GM23338 (cell line): Measurements from ENCODE around the gene JAKMIP1. TPM values are rescaled to one million over a fixed set of nuclear protein-coding genes. Genes with fewer than 3 reads are reported as not detected.

Experiments
- ATAC-seq: fragments of 200-7000 bp; cut with Tn5 transposase; 3 replicates; pipeline ENCODE4 v1.9.1; 2020
- DNase-seq: peaks from one replicate; pipeline ENCODE4 v3.0.0-alpha.2; 2015; ENCODE audit warnings: low spot score
- H2AFZ ChIP-seq: fragments of 200-600 bp; sonication (generic); 2 replicates; pipeline ENCODE4 v1.8.0; 2016; ENCODE audit warnings: antibody characterized with exemption, mild to moderate bottlenecking, moderate library complexity
- H3F3A ChIP-seq: fragments of 200-600 bp; sonication (generic); replicated peaks from 2 replicates; pipeline ENCODE4 v1.8.0; 2017; ENCODE audit warnings: antibody characterized with exemption, mixed run types, low read depth
- H3K27ac ChIP-seq: fragments of 200-600 bp; sonication (generic); 2 replicates; pipeline ENCODE4 v1.6.1; 2016; ENCODE audit warnings: low read depth
- H3K27me3 ChIP-seq: fragments of 200-600 bp; sonication (generic); 2 replicates; pipeline ENCODE4 v1.8.0; 2016; ENCODE audit warnings: mild to moderate bottlenecking, mixed run types, moderate library complexity; ENCODE audit not compliant: insufficient read depth
- H3K36me3 ChIP-seq: fragments of 200-600 bp; sonication (generic); 2 replicates; pipeline ENCODE4 v1.8.0; 2016; ENCODE audit warnings: mild to moderate bottlenecking; ENCODE audit not compliant: insufficient read depth
- H3K4me1 ChIP-seq: fragments of 200-600 bp; sonication (generic); 2 replicates; pipeline ENCODE4 v1.8.0; 2016; ENCODE audit warnings: mild to moderate bottlenecking, moderate library complexity; ENCODE audit not compliant: insufficient read depth
- H3K4me2 ChIP-seq: fragments of 200-600 bp; sonication (generic); 2 replicates; pipeline ENCODE4 v1.7.1; 2017; ENCODE audit warnings: mixed run types
- H3K4me3 ChIP-seq: fragments of 200-600 bp; sonication (generic); 2 replicates; pipeline ENCODE4 v1.6.1; 2016; ENCODE audit warnings: mixed run types
- H3K79me2 ChIP-seq: fragments of 200-600 bp; sonication (generic); replicated peaks from 2 replicates; pipeline ENCODE4 v1.8.0; 2017; ENCODE audit warnings: mild to moderate bottlenecking; ENCODE audit not compliant: insufficient read depth
- H3K9me2 ChIP-seq: fragments of 200-600 bp; sonication (generic); 2 replicates; pipeline ENCODE4 v1.8.0; 2017; ENCODE audit not compliant: insufficient read depth
- H4K20me1 ChIP-seq: fragments of 200-600 bp; sonication (generic); replicated peaks from 2 replicates; pipeline ENCODE4 v1.8.0; 2017; ENCODE audit warnings: mild to moderate bottlenecking; ENCODE audit not compliant: insufficient read depth
- H3K27ac Mint-ChIP-seq: 2 replicates; pipeline ENCODE4 v1.8.0; 2020; ENCODE audit warnings: inconsistent platforms, mild to moderate bottlenecking, moderate library complexity, mixed read lengths
- H3K27me3 Mint-ChIP-seq: 3 replicates; pipeline ENCODE4 v1.8.0; 2022; ENCODE audit warnings: low read depth, mild to moderate bottlenecking, moderate library complexity, mixed read lengths, inconsistent platforms; ENCODE audit not compliant: insufficient read depth, poor library complexity
- H3K36me3 Mint-ChIP-seq: 3 replicates; pipeline ENCODE4 v1.8.0; 2021; ENCODE audit warnings: low read depth, mild to moderate bottlenecking, inconsistent platforms, moderate library complexity, mixed read lengths
- H3K4me1 Mint-ChIP-seq: 3 replicates; pipeline ENCODE4 v1.8.0; 2020; ENCODE audit warnings: mild to moderate bottlenecking, inconsistent platforms, mixed read lengths
- H3K4me3 Mint-ChIP-seq: 3 replicates; pipeline ENCODE4 v1.8.0; 2021; ENCODE audit warnings: moderate library complexity, mild to moderate bottlenecking, inconsistent platforms, mixed read lengths
- H3K9me3 Mint-ChIP-seq: 3 replicates; pipeline ENCODE4 v1.8.0; 2020; ENCODE audit warnings: moderate library complexity, mild to moderate bottlenecking, inconsistent platforms, mixed read lengths
- ETS1 ChIP-seq: IDR thresholded peaks from 2 replicates; pipeline ENCODE4 v1.6.1; 2016; ENCODE audit warnings: antibody characterized with exemption
- EZH2 ChIP-seq: fragments of 200-600 bp; sonication (generic); IDR thresholded peaks from one replicate; pipeline ENCODE4 v1.8.0; 2017; ENCODE audit warnings: antibody characterized with exemption, mild to moderate bottlenecking, low read depth; ENCODE audit not compliant: unreplicated experiment
- EZH2phosphoT487 ChIP-seq: fragments of 200-600 bp; sonication (generic); IDR thresholded peaks from one replicate; pipeline ENCODE4 v1.8.1; 2018; ENCODE audit warnings: antibody characterized with exemption; ENCODE audit not compliant: unreplicated experiment
- JUNB ChIP-seq: IDR thresholded peaks from one replicate; pipeline ENCODE4 v1.6.1; 2016; ENCODE audit warnings: antibody characterized with exemption; ENCODE audit not compliant: unreplicated experiment
- NANOG ChIP-seq: IDR thresholded peaks from 2 replicates; pipeline ENCODE4 v1.6.1; 2016; ENCODE audit warnings: antibody characterized with exemption, borderline replicate concordance
- POLR2AphosphoS5 ChIP-seq: IDR thresholded peaks from 2 replicates; pipeline ENCODE4 v1.6.1; 2016; ENCODE audit warnings: antibody characterized with exemption, low read depth
- REST ChIP-seq: IDR thresholded peaks from one replicate; pipeline ENCODE4 v1.6.1; 2018; ENCODE audit warnings: antibody characterized with exemption; ENCODE audit not compliant: unreplicated experiment
- STAT1 ChIP-seq: IDR thresholded peaks from one replicate; pipeline ENCODE4 v1.6.1; 2016; ENCODE audit warnings: antibody characterized with exemption; ENCODE audit not compliant: unreplicated experiment
- ZNF331 ChIP-seq: fragments of 250-450 bp; sonication (Bioruptor Pico); IDR thresholded peaks from 2 replicates; pipeline ENCODE4 v1.5.0; 2020; ENCODE audit warnings: low read depth, mild to moderate bottlenecking, moderate library complexity
- ZNF462 ChIP-seq: fragments of 250-450 bp; sonication (Bioruptor Pico); IDR thresholded peaks from 2 replicates; pipeline ENCODE4 v1.5.0; 2020; ENCODE audit warnings: mild to moderate bottlenecking, moderate library complexity
- polyA plus RNA-seq: library from polyadenylated mRNA; unstranded; fragments of >200 nt; fragmentation: Nextera tagmentation; extraction: Ambion mirVana; gene quantifications from 2 replicates; pipeline ENCODE4 v1.2.1, GENCODE V29; 2016
- total RNA-seq: library from RNA; depleted of rRNA; stranded (reverse); fragments of >200 nt; shearing (Covaris generic); gene quantifications from 2 replicates; pipeline ENCODE4 v1.2.3, GENCODE V29; 2014

Gene JAKMIP1
- total and polyA plus RNA-seq, 2 experiments from 2014 or later: 4.6 to 5.1 TPM

- H3K79me2 ChIP-seq: no peaks in the 10 kb centered on the region
- no peaks in the 10 kb centered on the region for H3K9me3 Mint-ChIP-seq
- H3K27ac ChIP-seq: no peak overlapping the region
- no peaks in the 10 kb centered on the region for H3K27me3 ChIP-seq
- H3K9me2 ChIP-seq: no peaks in the 10 kb centered on the region
- H2AFZ ChIP-seq: no peak overlapping the region
- H3K4me3 ChIP-seq: no peak overlapping the region
- ATAC-seq (peak; percentile 65), DNase-seq (peak; percentile 63)
- no peak overlapping the region for H3K4me2 ChIP-seq
- no peaks in the 10 kb centered on the region; the same call in 1 of the 2 replicates for H4K20me1 ChIP-seq
- TF ChIP-seq ZNF331 (CRISPR knock-in tag) (no peak), STAT1 (no peak), ZNF462 (CRISPR knock-in tag) (0 out of 2 replicates have a peak, but pooled peaks have one; percentile 12)
- no peak overlapping the region for H3K4me3 Mint-ChIP-seq
- H3F3A ChIP-seq: no peaks in the 10 kb centered on the region
- no peaks in the 10 kb centered on the region for H3K36me3 Mint-ChIP-seq
- H3K27me3 Mint-ChIP-seq: peaks cover 12% of the 10 kb centered on the region
- H3K4me1 Mint-ChIP-seq: peaks cover 14% of the 10 kb centered on the region
- H3K4me1 ChIP-seq: no peaks in the 10 kb centered on the region
- no peaks in the 10 kb centered on the region for H3K36me3 ChIP-seq
- no peak overlapping the region for H3K27ac Mint-ChIP-seq
Measured at GRCh38 chr4:6029254-6029653, 171.1 kb downstream of the JAKMIP1 start.

- no peaks in the 10 kb centered on the region; the same call in 2 of the 3 replicates for H3K36me3 Mint-ChIP-seq
- no peak overlapping the region for H3K4me3 Mint-ChIP-seq
- no peak overlapping the region for H3K27ac Mint-ChIP-seq
- ATAC-seq (no peak), DNase-seq (no peak)
- Histone ChIP-seq H3K4me1 (no peaks in the 10 kb centered on the region), H3K27me3 (no peaks in the 10 kb centered on the region), H3K27ac (no peak overlapping the region), H3K79me2 (no peaks in the 10 kb centered on the region), H3K4me3 (no peak overlapping the region), H4K20me1 (no peaks in the 10 kb centered on the region; the same call in 1 of the 2 replicates), H3K9me2 (no peaks in the 10 kb centered on the region), H3K4me2 (no peak overlapping the region), H2AFZ (no peak overlapping the region), H3K36me3 (no peaks in the 10 kb centered on the region), H3F3A (no peaks in the 10 kb centered on the region)
- no peaks in the 10 kb centered on the region for H3K9me3 Mint-ChIP-seq
- H3K4me1 Mint-ChIP-seq: peaks cover 17% of the 10 kb centered on the region
- peaks cover 14% of the 10 kb centered on the region for H3K27me3 Mint-ChIP-seq
- TF ChIP-seq ETS1 (no peak), EZH2 (no peak), EZH2phosphoT487 (no peak), NANOG (no peak), REST (no peak), JUNB (no peak), POLR2AphosphoS5 (no peak)
Measured at GRCh38 chr4:6028168-6028567, 172.2 kb downstream of the JAKMIP1 start.
